Esophagus muscularis mucosa (tissue), 4 donors: ENCODE measurements around the gene A2M. TPM values are rescaled to one million over a fixed set of nuclear protein-coding genes. Genes with fewer than 3 reads are reported as not detected.

Experiments used
- DNase-seq: peaks from one replicate; pipeline ENCODE4 v3.0.0-alpha.2; 2017; ENCODE audit errors: extremely low spot score
- H3K27ac ChIP-seq, 4 donors: fragments of 200-600 bp; sonication (generic); replicated peaks in 1 of 4; 1 replicate in 3 of 4; 2 replicates in 1 of 4; pipeline ENCODE4 v1.5.1; 2016 to 2019; ENCODE audit warnings: mild to moderate bottlenecking in 1 of 4
- H3K27me3 ChIP-seq, 4 donors: fragments of 200-600 bp; sonication (generic); one replicate each; pipeline versions ENCODE4 v1.5.1 to v1.6.0; 2016 to 2019
- H3K36me3 ChIP-seq, 4 donors: fragments of 200-600 bp; sonication (generic); one replicate each; pipeline ENCODE4 v1.5.1; 2016 to 2019
- H3K4me1 ChIP-seq, 4 donors: fragments of 200-600 bp; sonication (generic); one replicate each; pipeline ENCODE4 v1.5.1; 2016 to 2019
- H3K4me3 ChIP-seq, 4 donors: fragments of 200-600 bp; sonication (generic); 1 replicate in 2 of 4; 2 replicates in 2 of 4; pipeline ENCODE4 v1.5.1; 2016 to 2019; ENCODE audit warnings: mild to moderate bottlenecking in 4 of 4, moderate library complexity in 1 of 4
- H3K9me3 ChIP-seq, 4 donors: fragments of 200-600 bp; sonication (generic); 1 replicate in 3 of 4; 2 replicates in 1 of 4; pipeline ENCODE4 v1.5.1; 2016 to 2019
- CTCF ChIP-seq, 3 experiments: fragments of 200-600 bp in 2 of 3; fragments of 450-650 bp in 1 of 3; sonication (generic) in 2 of 3; IDR thresholded peaks; one replicate each; pipeline ENCODE4 v1.5.1; 2017 to 2019; ENCODE audit warnings: antibody characterized with exemption in 3 of 3, mild to moderate bottlenecking in 2 of 3, moderate library complexity in 1 of 3
- EP300 ChIP-seq: sonication (generic); formaldehyde crosslinking; IDR thresholded peaks from one replicate; pipeline ENCODE4 v1.6.1; 2017; ENCODE audit warnings: antibody characterized with exemption
- POLR2A ChIP-seq: fragments of 450-650 bp; IDR thresholded peaks from one replicate; pipeline ENCODE4 v1.6.1; 2017; ENCODE audit warnings: antibody characterized with exemption, moderate library complexity, mild to moderate bottlenecking, low read depth
- POLR2AphosphoS5 ChIP-seq, 2 donors: sonication (generic); formaldehyde crosslinking; IDR thresholded peaks; one replicate each; pipeline ENCODE4 v1.6.1; 2017; ENCODE audit warnings: antibody characterized with exemption in 2 of 2
- WGBS: methylation state at CpG from one replicate; pipeline ENCODE4 v1.1.5; 2018; 5-methylcytosine and 5-hydroxymethylcytosine counted together
- intact Hi-C: fragments of 100-400 bp; cut with DNase I; formaldehyde crosslinking; loops from one replicate; pipeline ENCODE4 v1.15.1; 2023
- total RNA-seq, 4 donors: library from RNA; depleted of rRNA; stranded (reverse); fragments of >200 nt; gene quantifications; one replicate each; pipeline versions ENCODE4 v1.1.0 to v1.2.1, GENCODE V29; 2016

Gene A2M
- total RNA-seq, 4 donors from 2014 or later: 271 to 678 (median 484) TPM

GRCh38 chr12:9104087-9104486, 11.6 kb downstream of the A2M start:
- 79% methylated on average over 4 of the region's 4 CpGs for WGBS
- Histone ChIP-seq H3K27ac (no peak overlapping the region), H3K4me3 (no peak overlapping the region), H3K4me1 (peaks cover 0 to 5% (median 0%) of the 10 kb centered on the region in 4 donors), H3K9me3 (no peaks in the 10 kb centered on the region), H3K27me3 (no peaks in the 10 kb centered on the region), H3K36me3 (peaks cover 68 to 100% (median 87%) of the 10 kb centered on the region in 4 donors)
- no peak for DNase-seq
- intact Hi-C loops: no loop called here
- no peak for TF ChIP-seq POLR2A
- TF ChIP-seq CTCF (IDR thresholded peaks at IDR 0.05): no peak
- TF ChIP-seq EP300: no peak
- TF ChIP-seq POLR2AphosphoS5 (IDR thresholded peaks at IDR 0.05): no peak

GRCh38 chr12:9103050-9103849, 12.5 kb downstream of the A2M start:
- 77% methylated on average over 4 of the region's 4 CpGs for WGBS
- Histone ChIP-seq H3K4me3 (no peak overlapping the region), H3K27me3 (no peaks in the 10 kb centered on the region), H3K36me3 (peaks cover 68 to 100% (median 87%) of the 10 kb centered on the region in 4 donors), H3K27ac (no peak overlapping the region), H3K9me3 (no peaks in the 10 kb centered on the region), H3K4me1 (peaks cover 0 to 5% (median 0%) of the 10 kb centered on the region in 4 donors)
- intact Hi-C loops: no loop called here
- TF ChIP-seq CTCF (IDR thresholded peaks at IDR 0.05) (peak in 1 of 3 experiments; percentile 2), POLR2AphosphoS5 (IDR thresholded peaks at IDR 0.05) (no peak)
- no peak for DNase-seq

- Histone ChIP-seq H3K4me1 (peaks cover 0 to 5% (median 0%) of the 10 kb centered on the region in 4 donors), H3K4me3 (no peak overlapping the region), H3K27ac (no peak overlapping the region), H3K27me3 (no peaks in the 10 kb centered on the region), H3K9me3 (no peaks in the 10 kb centered on the region), H3K36me3 (peaks cover 76 to 100% (median 91%) of the 10 kb centered on the region in 4 donors)
- WGBS: 78% methylated on average over 8 of the region's 8 CpGs
- DNase-seq: no peak
- no peak for TF ChIP-seq POLR2A
- no peak for TF ChIP-seq CTCF (IDR thresholded peaks at IDR 0.05)
- TF ChIP-seq EP300: no peak
- no peak for TF ChIP-seq POLR2AphosphoS5 (IDR thresholded peaks at IDR 0.05)
- intact Hi-C loops: no loop called here
Measured at GRCh38 chr12:9101018-9101687, 14.6 kb downstream of the A2M start.

- intact Hi-C loops: no loop called here
Measured at GRCh38 chr12:9099552-9100190, 16.0 kb downstream of the A2M start.

More at GRCh38 chr12:9099552-9100190, 16.0 kb downstream of the A2M start:
- no peak for DNase-seq
- Histone ChIP-seq H3K27me3 (no peaks in the 10 kb centered on the region), H3K4me3 (no peak overlapping the region), H3K9me3 (no peaks in the 10 kb centered on the region), H3K27ac (no peak overlapping the region), H3K36me3 (peaks cover 76 to 100% (median 87%) of the 10 kb centered on the region in 4 donors), H3K4me1 (peaks cover 0 to 3% (median 0%) of the 10 kb centered on the region in 4 donors)
- no peak for TF ChIP-seq CTCF (IDR thresholded peaks at IDR 0.05)
- no peak for TF ChIP-seq POLR2A
- no peak for TF ChIP-seq EP300
- TF ChIP-seq POLR2AphosphoS5 (IDR thresholded peaks at IDR 0.05): no peak
- WGBS: 69% methylated on average over 2 of the region's 2 CpGs
